Activated effector memory CD4-positive, alpha-beta T cell treated with anti-CD3 and anti-CD28 coated beads, Interleukin-2, amount 50 U/mL, for 16 hours (primary cell): ENCODE measurements around the gene FAM156A.
"Not testable (repeated sequence)": the region's sequence is repeated elsewhere in the genome, so short reads cannot be mapped to it uniquely, and the experiment has no call there.

ENCODE experiments used
- DNase-seq: peaks from one replicate; pipeline ENCODE4 v3.0.0-alpha.2; 2020

Gene FAM156A

DNA sequence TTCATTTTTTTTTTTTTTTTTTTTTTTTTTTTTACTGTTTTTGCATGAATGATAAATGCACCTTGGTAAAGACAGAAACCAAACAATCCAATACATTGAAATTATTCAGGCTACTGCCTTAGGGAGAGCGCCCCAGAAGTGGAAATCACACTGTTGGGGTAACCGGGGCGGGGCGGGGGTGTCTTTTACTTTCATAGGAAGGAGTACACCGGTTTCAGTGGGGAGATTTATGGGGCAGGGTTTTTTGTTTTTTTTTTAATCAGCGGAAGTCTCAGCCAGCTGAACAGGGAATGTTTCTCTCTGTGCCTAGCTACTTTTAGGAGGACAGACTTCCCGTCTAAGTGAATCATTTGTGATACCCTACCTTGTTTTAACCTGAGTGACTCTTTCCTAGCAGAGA is 643 bp upstream of the FAM156A start:
- not testable (repeated sequence) for DNase-seq

GRCh38 chrX:52949884-52950283 is 8.4 kb downstream of the FAM156A start:
- DNase-seq = not testable (repeated sequence)

DNA sequence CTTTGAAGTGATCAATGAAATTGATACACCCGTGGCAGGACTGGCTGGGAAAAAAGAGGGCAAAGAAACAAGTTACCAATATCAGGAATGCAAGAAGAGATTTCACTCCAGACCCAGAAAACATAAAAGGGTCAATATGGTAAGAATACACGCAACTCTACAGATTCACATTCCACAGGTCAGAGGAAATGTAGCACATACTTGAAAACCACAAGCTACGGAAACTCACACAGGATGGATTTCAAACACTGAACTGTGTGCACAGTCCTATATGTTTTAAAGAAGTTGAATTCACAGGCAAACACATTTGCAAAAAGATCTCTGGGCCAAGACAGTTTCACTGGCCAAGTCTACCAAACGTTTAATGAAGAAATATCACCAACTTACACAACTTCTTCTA is 9.0 kb downstream of the FAM156A start:
- not testable (repeated sequence) for DNase-seq

- DNase-seq = not testable (repeated sequence)
Observed at GRCh38 chrX:52948265-52948664, 10.1 kb downstream of the FAM156A start.

DNA sequence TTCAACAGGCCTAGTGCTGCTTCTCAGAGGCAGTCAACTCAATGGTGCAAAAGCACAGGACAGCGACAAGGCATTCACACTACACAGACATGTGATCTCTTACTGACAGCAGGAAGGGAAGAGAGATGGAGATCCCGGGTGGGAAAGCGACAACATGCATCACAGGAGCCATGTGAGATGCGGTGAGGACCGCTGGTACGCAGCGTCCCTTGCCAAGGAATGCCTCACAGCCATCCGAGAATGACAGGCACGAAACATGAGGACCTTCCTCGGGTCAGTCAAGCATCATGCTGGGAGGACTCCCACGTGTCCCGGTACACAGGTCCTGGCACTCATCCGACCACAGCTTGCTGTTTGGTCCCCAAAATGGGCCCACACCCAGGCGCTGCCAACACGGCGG is 10.8 kb downstream of the FAM156A start:
- DNase-seq = not testable (repeated sequence)

- DNase-seq = not testable (repeated sequence)
Observed at GRCh38 chrX:52945838-52946494, 12.4 kb downstream of the FAM156A start.

GRCh38 chrX:52941728-52942127 is 16.6 kb downstream of the FAM156A start:
- DNase-seq = not testable (repeated sequence)

DNA sequence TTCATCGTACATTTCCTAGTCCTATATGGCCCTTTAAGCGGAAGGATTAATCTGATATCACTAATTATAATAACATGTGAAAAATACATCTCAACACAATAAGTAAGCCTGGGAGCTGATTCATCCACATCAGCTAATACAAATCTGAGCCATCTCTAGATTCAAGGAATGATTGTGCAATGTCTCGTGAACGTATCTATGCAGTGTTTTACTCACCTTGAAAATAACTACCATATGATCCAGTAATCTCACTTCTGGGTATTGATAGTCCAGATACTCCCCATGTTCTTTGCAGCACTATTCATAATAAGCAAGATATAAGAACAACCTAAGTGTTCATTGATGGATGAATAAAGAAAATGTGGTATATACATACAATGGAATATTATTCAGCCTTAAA is 17.6 kb downstream of the FAM156A start:
- not testable (repeated sequence) for DNase-seq

DNA sequence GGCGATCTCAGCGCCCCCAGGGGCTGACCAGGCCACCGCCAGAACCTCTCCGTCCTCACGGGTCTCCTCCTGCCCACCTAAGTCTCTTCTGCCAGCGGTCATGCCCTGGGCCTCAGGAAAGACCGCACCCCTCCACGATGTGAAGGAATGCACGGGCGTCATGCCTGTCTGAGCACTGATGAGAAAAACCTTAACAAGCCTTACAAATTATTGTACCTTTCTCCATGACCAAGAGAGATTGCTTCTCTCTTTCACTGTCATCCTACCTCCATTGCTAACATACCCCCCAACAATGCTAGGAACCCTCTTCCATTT is 22.9 kb downstream of the FAM156A start:
- not testable (repeated sequence) for DNase-seq

GRCh38 chrX:52934704-52935469 is 23.4 kb downstream of the FAM156A start:
- peak; percentile 95 for DNase-seq

GRCh38 chrX:52933976-52934703 is 24.2 kb downstream of the FAM156A start:
- no peak for DNase-seq

- DNase-seq = no peak
Observed at GRCh38 chrX:52933213-52933612, 25.1 kb downstream of the FAM156A start.

- not testable (repeated sequence) for DNase-seq
Observed at GRCh38 chrX:52930214-52930613, 28.1 kb downstream of the FAM156A start.

DNA sequence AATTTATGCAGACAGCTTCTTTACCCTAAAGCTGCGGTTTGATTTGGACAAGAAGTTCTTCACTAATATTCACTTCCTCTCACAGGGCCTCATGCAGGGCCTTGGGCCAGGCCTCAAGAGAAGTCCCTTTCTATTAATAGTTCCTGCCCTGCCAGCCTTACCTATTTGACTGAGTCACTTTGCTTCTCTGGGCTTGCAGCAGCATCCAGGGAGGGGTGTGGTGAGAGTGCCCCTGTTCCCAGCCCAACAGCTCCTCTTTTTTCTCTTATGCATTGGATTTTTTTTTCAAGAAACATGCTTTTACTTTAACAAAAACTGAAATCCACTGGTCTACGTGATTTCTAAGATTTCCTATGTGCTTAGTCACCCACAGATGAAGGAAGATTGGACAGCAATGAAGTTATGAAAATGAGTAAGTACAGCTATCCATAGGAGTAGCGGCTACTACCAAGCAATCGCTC is 34.5 kb downstream of the FAM156A start:
- DNase-seq = no peak

GRCh38 chrX:52914704-52915103 is 43.6 kb downstream of the FAM156A start:
- DNase-seq = not testable (repeated sequence)

GRCh38 chrX:52913681-52914080 is 44.6 kb downstream of the FAM156A start:
- not testable (repeated sequence) for DNase-seq

- DNase-seq = not testable (repeated sequence)
Observed at GRCh38 chrX:52909313-52909969, 48.9 kb downstream of the FAM156A start.

DNA sequence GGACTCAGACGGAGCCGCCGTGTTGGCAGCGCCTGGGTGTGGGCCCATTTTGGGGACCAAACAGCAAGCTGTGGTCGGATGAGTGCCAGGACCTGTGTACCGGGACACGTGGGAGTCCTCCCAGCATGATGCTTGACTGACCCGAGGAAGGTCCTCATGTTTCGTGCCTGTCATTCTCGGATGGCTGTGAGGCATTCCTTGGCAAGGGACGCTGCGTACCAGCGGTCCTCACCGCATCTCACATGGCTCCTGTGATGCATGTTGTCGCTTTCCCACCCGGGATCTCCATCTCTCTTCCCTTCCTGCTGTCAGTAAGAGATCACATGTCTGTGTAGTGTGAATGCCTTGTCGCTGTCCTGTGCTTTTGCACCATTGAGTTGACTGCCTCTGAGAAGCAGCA is 50.4 kb downstream of the FAM156A start:
- not testable (repeated sequence) for DNase-seq

DNA sequence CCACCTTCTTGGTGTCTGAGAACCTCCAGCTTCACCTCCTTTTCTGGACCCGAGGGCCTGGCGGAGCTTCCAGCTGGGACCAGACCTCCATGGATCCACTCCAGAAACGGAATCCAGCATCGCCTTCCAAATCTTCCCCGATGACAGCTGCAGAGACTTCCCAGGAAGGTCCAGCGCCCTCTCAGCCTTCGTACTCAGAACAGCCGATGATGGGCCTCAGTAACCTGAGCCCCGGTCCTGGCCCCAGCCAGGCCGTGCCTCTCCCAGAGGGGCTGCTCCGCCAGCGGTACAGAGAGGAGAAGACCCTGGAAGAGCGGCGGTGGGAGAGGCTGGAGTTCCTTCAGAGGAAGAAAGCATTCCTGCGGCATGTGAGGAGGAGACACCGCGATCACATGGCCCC is 51.2 kb downstream of the FAM156A start:
- DNase-seq = not testable (repeated sequence)

DNA sequence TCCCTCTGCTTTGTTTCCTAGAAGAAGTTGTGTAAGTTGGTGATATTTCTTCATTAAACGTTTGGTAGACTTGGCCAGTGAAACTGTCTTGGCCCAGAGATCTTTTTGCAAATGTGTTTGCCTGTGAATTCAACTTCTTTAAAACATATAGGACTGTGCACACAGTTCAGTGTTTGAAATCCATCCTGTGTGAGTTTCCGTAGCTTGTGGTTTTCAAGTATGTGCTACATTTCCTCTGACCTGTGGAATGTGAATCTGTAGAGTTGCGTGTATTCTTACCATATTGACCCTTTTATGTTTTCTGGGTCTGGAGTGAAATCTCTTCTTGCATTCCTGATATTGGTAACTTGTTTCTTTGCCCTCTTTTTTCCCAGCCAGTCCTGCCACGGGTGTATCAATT is 52.2 kb downstream of the FAM156A start:
- not testable (repeated sequence) for DNase-seq

GRCh38 chrX:52905531-52905930 is 52.8 kb downstream of the FAM156A start:
- DNase-seq = not testable (repeated sequence)
